HUES6 (cell line): ENCODE results near the gene NHS.

ENCODE experiments used
- H3K27ac ChIP-seq: 2 replicates; pipeline ENCODE4 v1.7.0; 2013; ENCODE audit warnings: low read depth, mild to moderate bottlenecking, low read length, inconsistent platforms
- H3K27me3 ChIP-seq: 2 replicates; pipeline ENCODE4 v1.6.1; 2013; ENCODE audit warnings: low read length; ENCODE audit not compliant: control insufficient read depth, insufficient read depth
- H3K36me3 ChIP-seq: 2 replicates; pipeline ENCODE4 v1.6.1; 2013; ENCODE audit warnings: low read length; ENCODE audit not compliant: control insufficient read depth, insufficient read depth
- H3K4me1 ChIP-seq: 2 replicates; pipeline ENCODE4 v1.6.1; 2013; ENCODE audit warnings: low read length; ENCODE audit not compliant: control insufficient read depth, insufficient read depth
- H3K4me3 ChIP-seq: 2 replicates; pipeline ENCODE4 v1.5.1; 2013; ENCODE audit warnings: low read depth, low read length
- H3K9ac ChIP-seq: one replicate; pipeline ENCODE4 v1.6.1; 2013; ENCODE audit warnings: mild to moderate bottlenecking, low read length
- H3K9me3 ChIP-seq: 2 replicates; pipeline ENCODE4 v1.6.1; 2013; ENCODE audit warnings: low read depth, low read length; ENCODE audit not compliant: control insufficient read depth, insufficient read depth

NHS gene

DNA sequence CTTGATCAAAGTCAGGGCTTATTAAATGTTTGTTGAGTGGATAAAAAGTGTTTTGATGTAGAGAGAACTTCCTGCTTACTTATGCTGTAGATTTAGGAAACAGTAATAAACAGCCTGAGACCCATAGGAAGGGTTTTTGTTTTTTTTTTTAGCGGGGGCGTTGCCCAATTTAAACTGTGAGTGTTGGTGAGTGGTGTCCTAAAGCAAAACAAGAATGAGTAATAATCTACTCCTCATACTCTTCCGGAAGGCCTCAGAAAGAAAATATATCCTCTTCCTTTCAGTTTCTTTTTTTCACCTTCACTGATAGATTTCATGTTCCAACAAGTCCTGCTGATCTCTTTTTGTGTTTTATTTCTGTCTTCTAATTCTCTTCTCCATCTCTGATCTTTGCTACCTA is 257.9 kb downstream of the NHS start:
- no peak overlapping the region for H3K4me3 ChIP-seq
- no peak overlapping the region for H3K27ac ChIP-seq
- peaks cover 36% of the 10 kb centered on the region for H3K4me1 ChIP-seq

DNA sequence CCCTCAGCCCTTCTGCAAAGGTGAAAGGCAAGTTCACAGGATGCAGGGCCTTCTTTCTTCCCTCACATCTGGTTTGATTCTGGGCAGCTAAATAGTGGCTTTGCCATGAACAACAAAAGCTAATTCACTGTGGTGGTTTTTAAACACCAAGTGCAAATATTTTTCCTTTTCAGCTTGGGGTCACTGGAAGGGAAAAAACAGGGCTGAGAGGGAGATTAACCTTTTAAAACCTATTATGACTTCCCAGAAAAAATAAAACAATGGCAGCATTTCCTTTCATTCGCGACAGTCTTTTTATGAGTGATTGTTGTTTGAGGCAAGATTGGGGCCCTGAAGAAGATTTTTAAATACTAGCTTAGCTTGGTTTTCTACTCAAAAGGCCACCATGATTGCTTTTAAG is 258.5 kb downstream of the NHS start:
- H3K4me3 ChIP-seq: no peak overlapping the region
- H3K4me1 ChIP-seq: peaks cover 30% of the 10 kb centered on the region
- H3K27ac ChIP-seq: no peak overlapping the region
- H3K9ac ChIP-seq: no peak overlapping the region
- H3K9me3 ChIP-seq: no peaks in the 10 kb centered on the region
- H3K36me3 ChIP-seq: no peaks in the 10 kb centered on the region
- H3K27me3 ChIP-seq: peaks cover under 1% of the 10 kb centered on the region; the same call in 1 of the 2 replicates

More for the DNA sequence above, 257.9 kb downstream of the NHS start:
- Histone ChIP-seq H3K9ac (no peak overlapping the region), H3K9me3 (no peaks in the 10 kb centered on the region), H3K27me3 (no peaks in the 10 kb centered on the region; the same call in 1 of the 2 replicates), H3K36me3 (no peaks in the 10 kb centered on the region)

DNA sequence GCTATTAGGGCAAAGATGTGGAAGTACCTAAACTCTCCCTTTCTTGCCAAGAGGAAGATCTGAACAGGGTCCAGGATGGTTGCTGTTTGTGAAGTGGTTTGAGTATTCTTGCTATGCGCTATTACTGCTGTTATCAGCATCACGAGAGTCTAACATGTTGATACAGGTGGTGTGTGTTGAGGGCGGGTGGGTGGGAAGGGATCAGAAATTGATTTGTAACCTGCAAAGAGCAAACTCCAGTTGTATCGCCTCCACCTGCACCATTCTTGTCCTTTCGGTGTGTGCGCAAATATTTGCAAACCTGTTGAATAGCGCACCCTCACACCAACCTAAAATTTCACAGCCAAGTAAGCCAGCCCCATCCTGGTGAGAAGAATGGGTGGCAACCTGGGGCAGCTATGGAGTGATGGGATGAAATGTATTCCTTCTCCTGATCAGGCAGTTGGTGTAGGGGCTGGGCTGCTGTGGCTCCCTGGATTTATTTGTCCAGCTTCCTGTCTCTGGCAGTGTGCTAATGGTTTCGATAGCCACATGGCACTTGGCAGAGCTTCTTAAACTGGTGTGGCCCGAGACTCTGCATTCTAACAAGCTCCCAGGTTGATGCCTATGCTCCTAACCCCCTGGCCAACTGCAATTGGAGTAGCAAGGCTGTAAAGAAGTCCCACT is 259.7 kb downstream of the NHS start:
- H3K9me3 ChIP-seq: no peaks in the 10 kb centered on the region
- no peak overlapping the region for H3K4me3 ChIP-seq
- H3K9ac ChIP-seq: no peak overlapping the region

DNA sequence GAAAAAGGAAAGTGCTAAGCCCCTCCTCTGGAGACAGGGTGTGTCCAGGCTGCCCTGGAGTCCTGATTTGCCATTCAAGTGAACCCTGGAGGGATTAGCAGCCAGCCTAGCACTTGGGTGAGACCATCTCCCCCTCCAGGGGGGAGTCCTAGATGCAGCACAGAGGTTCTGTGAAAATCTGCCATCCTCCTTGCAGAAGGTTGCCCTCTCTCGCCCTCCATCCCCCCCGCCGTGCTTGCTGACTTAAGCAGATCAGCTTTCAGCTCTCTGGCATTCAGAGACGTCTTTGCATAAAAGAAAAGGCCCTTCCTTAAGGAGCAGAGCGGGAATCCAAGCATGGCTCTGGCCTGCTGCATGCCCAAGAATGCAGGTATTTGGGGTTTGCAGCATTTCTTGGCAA is 260.2 kb downstream of the NHS start:
- H3K27me3 ChIP-seq: peaks cover 4% of the 10 kb centered on the region; the same call in 1 of the 2 replicates
- H3K4me1 ChIP-seq: peaks cover 29% of the 10 kb centered on the region
- no peaks in the 10 kb centered on the region for H3K9me3 ChIP-seq
- no peaks in the 10 kb centered on the region for H3K36me3 ChIP-seq
- peak overlapping the region; percentile 36 for H3K9ac ChIP-seq
- H3K27ac ChIP-seq: no peak overlapping the region
- H3K4me3 ChIP-seq: peak overlapping the region; percentile 44

More for the DNA sequence above, 259.7 kb downstream of the NHS start:
- Histone ChIP-seq H3K36me3 (no peaks in the 10 kb centered on the region), H3K27me3 (peaks cover 4% of the 10 kb centered on the region; the same call in 1 of the 2 replicates), H3K27ac (no peak overlapping the region), H3K4me1 (peaks cover 26% of the 10 kb centered on the region)

DNA sequence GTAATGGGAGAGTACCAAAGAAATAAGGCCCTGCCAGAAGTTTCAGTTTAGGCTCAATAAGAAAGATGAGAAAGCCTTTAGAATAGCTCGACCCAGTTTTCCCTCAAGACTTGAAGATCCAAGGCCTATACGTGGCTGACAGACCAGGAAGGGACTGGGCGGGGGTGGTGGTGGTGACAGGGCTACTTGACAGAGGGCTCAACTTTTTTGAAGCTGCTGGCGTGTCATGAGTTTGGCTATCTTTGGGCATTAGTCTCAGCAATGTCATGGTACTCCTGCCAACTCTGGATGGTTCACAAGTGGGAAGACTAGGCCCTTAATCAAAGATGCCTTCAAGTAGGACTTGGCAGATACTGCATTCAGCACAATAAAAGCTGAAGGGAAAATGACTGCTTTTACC is 262.2 kb downstream of the NHS start:
- Histone ChIP-seq H3K9ac (no peak overlapping the region), H3K4me3 (no peak overlapping the region), H3K27ac (no peak overlapping the region), H3K27me3 (peaks cover 4% of the 10 kb centered on the region; the same call in 1 of the 2 replicates), H3K9me3 (no peaks in the 10 kb centered on the region), H3K36me3 (no peaks in the 10 kb centered on the region), H3K4me1 (peaks cover 32% of the 10 kb centered on the region)

DNA sequence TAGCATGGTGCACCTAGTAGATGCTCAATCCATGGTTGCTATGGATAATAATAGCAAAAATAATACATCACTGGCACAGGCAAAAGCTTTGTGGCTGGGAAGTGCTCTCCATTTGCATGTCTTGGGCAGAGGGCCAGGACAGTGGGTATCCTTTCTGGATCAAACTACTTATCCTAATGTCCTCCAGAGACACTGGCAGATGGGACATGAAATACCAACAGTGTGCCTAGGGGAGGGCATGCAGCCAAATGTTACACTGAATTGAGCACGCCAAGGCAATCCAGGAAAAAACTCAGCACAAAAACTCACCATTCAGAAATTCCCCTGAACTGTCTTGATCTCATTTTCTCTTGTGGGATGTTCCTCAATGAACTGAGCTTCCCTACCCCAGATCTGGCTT is 263.7 kb downstream of the NHS start:
- Histone ChIP-seq H3K4me1 (peaks cover 26% of the 10 kb centered on the region), H3K9ac (no peak overlapping the region), H3K9me3 (no peaks in the 10 kb centered on the region), H3K27ac (no peak overlapping the region), H3K27me3 (peaks cover 4% of the 10 kb centered on the region; the same call in 1 of the 2 replicates), H3K4me3 (no peak overlapping the region), H3K36me3 (no peaks in the 10 kb centered on the region)

DNA sequence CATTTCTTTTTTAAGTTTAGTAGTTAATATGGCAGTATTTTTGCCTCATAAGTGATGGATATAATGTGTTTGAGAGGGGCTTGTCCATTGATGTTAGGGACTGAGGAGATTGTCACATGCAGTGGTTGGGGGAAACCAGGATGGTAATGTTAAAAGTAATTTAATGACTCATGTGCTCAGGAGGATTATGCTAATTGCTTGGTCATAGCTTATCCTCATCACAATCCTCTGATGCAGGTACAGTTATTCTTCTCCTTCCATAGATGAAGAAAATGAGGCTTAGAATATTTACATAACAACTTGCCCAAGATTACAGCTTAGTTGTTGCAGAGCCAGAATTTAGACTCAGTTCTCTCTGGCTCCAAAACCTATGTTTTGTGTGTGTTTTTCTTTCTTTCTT is 267.9 kb downstream of the NHS start:
- Histone ChIP-seq H3K36me3 (no peaks in the 10 kb centered on the region), H3K27me3 (peaks cover 4% of the 10 kb centered on the region; the same call in 1 of the 2 replicates)

DNA sequence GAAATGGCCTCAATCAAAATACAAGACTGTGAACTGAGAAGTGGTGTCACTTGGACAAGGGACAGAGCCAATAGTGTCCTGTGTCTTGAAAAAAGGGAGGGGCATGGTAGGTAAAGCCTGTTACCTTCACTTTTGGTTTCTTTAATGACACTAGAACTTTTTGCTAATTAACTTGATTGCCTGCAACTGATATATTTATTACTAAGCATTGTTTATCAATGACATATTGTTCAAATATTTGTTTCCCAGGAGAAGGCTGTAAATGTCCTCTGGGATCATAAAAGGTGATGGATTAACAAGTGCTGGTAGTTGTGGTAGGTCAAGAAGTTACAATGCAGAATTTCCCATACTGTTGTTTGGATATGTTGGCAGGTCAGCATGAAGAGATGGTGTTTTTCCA is 268.5 kb downstream of the NHS start:
- Histone ChIP-seq H3K4me3 (no peak overlapping the region), H3K27ac (no peak overlapping the region)

More for the DNA sequence above, 267.9 kb downstream of the NHS start:
- Histone ChIP-seq H3K9me3 (no peaks in the 10 kb centered on the region), H3K27ac (no peak overlapping the region), H3K4me1 (peaks cover 10% of the 10 kb centered on the region), H3K9ac (no peak overlapping the region), H3K4me3 (no peak overlapping the region)

DNA sequence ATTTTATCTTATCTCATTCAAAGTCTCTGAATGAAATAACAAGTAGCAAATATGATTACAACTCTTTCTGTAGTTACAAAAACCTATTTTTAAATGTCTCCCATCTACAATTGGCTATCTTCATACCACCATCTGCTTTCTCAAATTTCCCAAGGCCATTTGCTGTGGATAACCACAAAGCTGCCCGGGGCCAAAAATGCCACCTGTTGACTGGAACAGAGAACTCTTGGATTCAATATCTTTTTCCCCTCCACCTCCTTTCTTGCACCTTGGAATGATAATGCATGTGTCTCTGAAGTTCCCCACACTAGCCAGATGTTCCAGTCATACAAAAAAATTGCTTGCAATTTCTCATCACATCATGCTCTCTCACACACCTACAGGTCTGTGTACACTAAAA is 269.0 kb downstream of the NHS start:
- H3K27ac ChIP-seq: no peak overlapping the region
- no peak overlapping the region for H3K9ac ChIP-seq
- no peaks in the 10 kb centered on the region; the same call in 1 of the 2 replicates for H3K27me3 ChIP-seq
- no peaks in the 10 kb centered on the region for H3K36me3 ChIP-seq
- no peaks in the 10 kb centered on the region for H3K9me3 ChIP-seq
- no peak overlapping the region for H3K4me3 ChIP-seq
- peaks cover 10% of the 10 kb centered on the region for H3K4me1 ChIP-seq

More for the DNA sequence above, 268.5 kb downstream of the NHS start:
- H3K9ac ChIP-seq: no peak overlapping the region
- no peaks in the 10 kb centered on the region for H3K36me3 ChIP-seq
- H3K27me3 ChIP-seq: peaks cover 3% of the 10 kb centered on the region; the same call in 1 of the 2 replicates
- no peaks in the 10 kb centered on the region for H3K9me3 ChIP-seq
- peaks cover 10% of the 10 kb centered on the region for H3K4me1 ChIP-seq

DNA sequence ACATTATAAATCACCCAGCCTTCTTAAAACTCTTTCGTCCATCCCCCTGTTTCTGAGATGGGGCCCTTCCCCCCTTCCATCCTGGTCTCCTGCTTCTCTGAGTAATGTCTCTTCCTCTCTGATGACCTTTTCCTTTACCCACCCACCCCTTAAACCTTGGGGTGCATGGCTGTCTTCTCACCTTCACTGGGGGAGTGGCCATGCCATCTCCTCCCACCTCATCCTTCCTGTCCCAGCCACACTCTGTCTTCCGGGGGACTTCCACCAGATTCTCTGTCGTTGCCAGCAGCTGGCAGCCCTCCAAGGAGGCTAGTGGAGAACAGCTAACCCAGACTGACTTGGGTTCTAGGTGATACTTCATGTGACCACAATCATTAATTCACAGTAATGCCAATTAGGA is 279.1 kb downstream of the NHS start:
- Histone ChIP-seq H3K36me3 (no peaks in the 10 kb centered on the region), H3K27ac (no peak overlapping the region), H3K9ac (no peak overlapping the region), H3K4me3 (no peak overlapping the region), H3K27me3 (peaks cover 54% of the 10 kb centered on the region), H3K9me3 (no peaks in the 10 kb centered on the region), H3K4me1 (peaks cover 9% of the 10 kb centered on the region; the same call in 1 of the 2 replicates)

DNA sequence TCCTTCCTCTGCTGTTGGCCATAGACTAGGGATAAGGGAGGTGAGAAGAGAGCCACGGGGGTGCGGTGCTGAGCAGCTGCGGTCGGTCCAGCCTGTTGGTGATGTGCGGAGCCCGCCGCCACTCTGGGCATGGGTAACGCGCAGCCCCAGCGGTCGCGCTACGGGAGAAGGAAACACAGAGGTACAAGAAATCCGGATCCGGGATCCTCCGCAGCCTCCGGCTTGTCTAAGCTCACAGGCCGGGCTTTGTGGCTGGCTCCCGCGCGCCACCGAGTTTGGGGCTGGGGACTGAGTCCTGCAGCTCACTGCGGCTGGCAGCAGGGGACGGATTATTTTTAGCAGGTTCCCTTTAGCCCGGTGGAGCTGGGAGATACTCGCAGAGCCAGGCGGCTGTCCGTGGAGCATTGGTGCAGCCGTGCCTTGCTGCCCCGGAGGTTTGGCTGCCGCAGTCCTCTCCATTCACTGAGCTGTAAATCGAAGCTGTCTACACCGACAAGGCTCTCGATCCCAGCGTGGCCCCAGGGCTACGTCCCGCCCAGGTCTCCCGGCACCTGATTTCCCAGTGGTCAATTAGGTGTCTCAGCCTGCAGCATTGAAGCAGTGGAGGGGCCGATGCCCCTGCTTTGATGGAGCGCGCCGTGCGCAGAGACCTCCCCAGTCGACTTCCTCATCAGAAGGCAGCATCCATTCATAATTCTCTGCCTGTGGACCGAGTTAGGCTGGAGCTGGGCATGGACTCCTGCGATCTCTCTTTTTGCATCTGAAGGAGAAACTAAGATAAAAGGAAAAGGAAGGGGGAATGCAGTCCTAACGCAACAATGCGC is 280.4 kb downstream of the NHS start:
- peaks cover 55% of the 10 kb centered on the region for H3K27me3 ChIP-seq
- no peaks in the 10 kb centered on the region for H3K9me3 ChIP-seq
- peaks cover 9% of the 10 kb centered on the region; the same call in 1 of the 2 replicates for H3K4me1 ChIP-seq
- peak overlapping the region; percentile 57 for H3K4me3 ChIP-seq
- H3K9ac ChIP-seq: peak overlapping the region; percentile 18
- no peaks in the 10 kb centered on the region for H3K36me3 ChIP-seq
- H3K27ac ChIP-seq: no peak overlapping the region
